ENCODE measurements around the gene MYO1A.

- TF ChIP-seq CTCF (conservative IDR thresholded peaks at IDR 0.05; ENCODE audit: low read length) (no peak), EZH2phosphoT487 (IDR thresholded peaks at IDR 0.05; ENCODE audit: borderline replicate concordance, low read depth, low read length) (no peak)
Measured at GRCh38 chr12:57090490-57090889, 40.6 kb upstream of the MYO1A start.

All from OCI-LY7 (cell line).